Activated CD8-positive, alpha-beta memory T cell treated with anti-CD3 and anti-CD28 coated beads, Interleukin-2, amount 50 U/mL, for 1 hour (primary cell): ENCODE results near the gene CXCL1.

ENCODE experiments used
- DNase-seq: peaks from one replicate; pipeline ENCODE4 v3.0.0-alpha.2; 2020; ENCODE audit errors: extremely low read depth

CXCL1 gene

DNA sequence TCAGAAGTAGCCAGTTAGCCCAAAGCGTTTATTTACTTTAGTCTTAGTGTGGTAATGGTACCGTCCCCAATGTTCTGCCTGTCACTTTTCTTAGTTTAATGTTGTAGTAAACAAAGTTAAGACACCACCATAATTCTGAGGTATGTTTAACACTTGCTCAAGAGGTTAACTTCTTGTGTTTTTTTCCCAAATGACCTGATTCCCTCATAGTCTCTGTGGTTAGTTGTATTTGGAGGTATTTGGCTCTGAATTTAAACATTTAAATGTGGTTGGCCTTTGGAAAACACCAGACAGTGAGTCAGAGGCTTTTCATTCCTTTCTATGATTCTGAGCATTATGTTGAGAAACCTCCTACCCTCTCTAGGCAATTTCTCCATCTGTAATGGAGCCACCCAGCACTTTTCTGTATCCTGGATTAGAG is 47.9 kb downstream of the CXCL1 start:
- no peak for DNase-seq

DNA sequence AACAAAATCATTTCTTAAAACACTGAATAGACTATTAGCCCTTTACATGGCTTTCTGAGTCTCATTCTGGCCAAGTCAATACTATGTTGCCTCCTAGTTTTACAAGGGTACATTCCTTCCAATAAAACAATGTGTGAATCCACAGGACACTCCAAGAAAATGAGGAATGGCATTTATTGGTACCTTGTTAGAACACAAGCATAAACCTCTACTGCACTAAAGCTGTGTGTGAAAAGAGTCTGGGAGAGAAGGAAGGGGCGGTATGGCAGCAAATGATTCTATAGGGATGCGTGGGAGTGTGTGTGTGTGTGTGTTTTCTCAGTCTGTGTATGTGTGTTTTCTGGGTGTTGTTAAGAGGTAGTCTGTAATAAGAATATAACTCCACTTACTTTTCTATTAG is 48.9 kb downstream of the CXCL1 start:
- DNase-seq = no peak

DNA sequence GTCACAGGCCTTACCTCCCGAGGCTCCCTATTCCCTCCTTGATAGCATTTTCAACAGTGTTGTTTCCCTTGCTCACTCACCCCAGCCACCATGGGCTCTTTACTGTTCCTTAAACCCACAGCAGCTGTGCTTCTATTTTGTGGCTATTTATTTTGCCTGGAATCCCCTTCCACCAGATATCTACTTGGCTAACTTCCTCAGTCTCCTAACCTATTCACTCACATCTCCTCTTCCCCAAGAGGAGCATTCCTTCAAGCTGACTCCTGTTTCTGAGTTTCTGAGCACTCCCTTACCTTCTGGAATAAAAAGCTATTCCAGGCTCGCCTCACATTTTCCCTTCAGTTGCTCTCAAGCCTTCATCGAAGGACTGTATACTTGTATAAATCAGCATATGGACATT is 50.5 kb downstream of the CXCL1 start:
- no peak for DNase-seq
